Renal cortex interstitium (tissue), 11 donors: ENCODE data around the gene STXBP3. TPM values are rescaled to one million over a fixed set of nuclear protein-coding genes. Genes with fewer than 3 reads are reported as not detected.

ENCODE experiments used
- DNase-seq, 11 donors: peaks; one replicate each; pipeline ENCODE4 v3.0.0-alpha.2; 2013; ENCODE audit warnings: low read depth in 9 of 11, low spot score in 4 of 11; ENCODE audit errors: extremely low read depth in 1 of 11
- polyA plus RNA-seq, 3 donors: library from polyadenylated mRNA; unstranded; fragments of 120-200 nt; gene quantifications; one replicate each; pipeline ENCODE4 v1.2.1, GENCODE V29; 2013; ENCODE audit not compliant: insufficient read length in 3 of 3

The STXBP3 gene
- polyA plus RNA-seq, 3 donors, result 56.6 to 78.5 (median 67.5) TPM

GRCh38 chr1:108854221-108855019, 107.9 kb downstream of the STXBP3 start:
- no peak for DNase-seq

GRCh38 chr1:108856994-108857393, 110.5 kb downstream of the STXBP3 start, which contains the start of gene AKNAD1:
TSS of gene AKNAD1 (minus strand) at chr1:108857094. CDS start at chr1:108852664, 4,430 bp downstream.
- no peak for DNase-seq

- DNase-seq, result peak in 1 of 11 donors; percentile 8
Measured at GRCh38 chr1:108858230-108858950, 111.9 kb downstream of the STXBP3 start.

Other genes with a start within 250 kb of the STXBP3 start
- 10 to 100 TPM; 15.7 to 18.3 (median 17.8) TPM for gene EEIG2, start 186.6 kb upstream of the STXBP3 start, polyA plus RNA-seq
- 10 to 100 TPM; 11.1 to 13.0 (median 11.6) TPM for gene HENMT1, start 85.6 kb upstream of the STXBP3 start, polyA plus RNA-seq
- 10 to 100 TPM; 65.8 to 90.6 (median 77.8) TPM for gene PRPF38B, start 54.4 kb upstream of the STXBP3 start, polyA plus RNA-seq
- gene FNDC7, start 33.8 kb upstream of the STXBP3 start, polyA plus RNA-seq, result under 1 TPM in 1 of 3 donors, not detected in 2; 0.08 TPM
- gene AKNAD1, start 110.4 kb downstream of the STXBP3 start, polyA plus RNA-seq, result under 1 TPM in 1 of 3 donors, not detected in 2; 0.23 TPM
- 10 to 100 TPM; 18.7 to 20.0 (median 19.2) TPM for gene GPSM2, start 130.3 kb downstream of the STXBP3 start, polyA plus RNA-seq
- gene CLCC1, start 216.8 kb downstream of the STXBP3 start, polyA plus RNA-seq, result 10 to 100 TPM; 31.6 to 38.8 (median 36.2) TPM